GM12891 (cell line): ENCODE results near the gene NPBWR2.
A peak's percentile ranks its signal among the peaks of the same experiment; 100 is the strongest.
"Not testable (repeated sequence)": the region's sequence is repeated elsewhere in the genome, so short reads cannot be mapped to it uniquely, and the experiment has no call there.

Experiments used
- DNase-seq: peaks from one replicate; pipeline ENCODE4 v3.0.0; 2011; ENCODE audit warnings: low spot score; ENCODE audit not compliant: insufficient read length
- FAIRE-seq: peaks from 2 replicates; lab custom pipeline; 2011; peaks lifted over from hg19 to GRCh38; lab: Jason Lieb, UNC
- PAX5 ChIP-seq: IDR thresholded peaks from 2 replicates; pipeline ENCODE4 v1.6.1; 2011; ENCODE audit warnings: low read length, moderate library complexity, mild to moderate bottlenecking; ENCODE audit not compliant: insufficient read depth, severe bottlenecking
- POLR2A ChIP-seq: IDR thresholded peaks from 2 replicates; pipeline ENCODE4 v1.6.1; 2011; ENCODE audit warnings: low read depth, low read length, control low read depth
- POLR2AphosphoS5 ChIP-seq: IDR thresholded peaks from 2 replicates; pipeline ENCODE4 v1.6.1; 2011; ENCODE audit warnings: low read depth, low read length, control low read depth
- POU2F2 ChIP-seq: IDR thresholded peaks from 2 replicates; pipeline ENCODE4 v1.6.1; 2011; ENCODE audit warnings: low read depth, mild to moderate bottlenecking, control low read depth, low read length, moderate library complexity
- SPI1 ChIP-seq: IDR thresholded peaks from 2 replicates; pipeline ENCODE4 v1.6.1; 2011; ENCODE audit warnings: low read depth, low read length, control low read depth
- TAF1 ChIP-seq: IDR thresholded peaks from 2 replicates; pipeline ENCODE4 v1.6.1; 2011; ENCODE audit warnings: low read depth, low read length, control low read depth

The NPBWR2 gene

GRCh38 chr20:64119301-64119680, 11.9 kb upstream of the NPBWR2 start:
- no peak for TF ChIP-seq POLR2A
- no peak for TF ChIP-seq TAF1
- TF ChIP-seq POLR2AphosphoS5: no peak
- no peak for TF ChIP-seq SPI1
- no peak for TF ChIP-seq PAX5
- TF ChIP-seq POU2F2: no peak
- DNase-seq (no peak), FAIRE-seq (no peak)

- not testable (repeated sequence) for DNase-seq, FAIRE-seq
Observed at GRCh38 chr20:64117432-64117777, 10.0 kb upstream of the NPBWR2 start.

GRCh38 chr20:64116541-64117431, 9.4 kb upstream of the NPBWR2 start:
- DNase-seq (no peak), FAIRE-seq (no peak)
- TF ChIP-seq POLR2A (no peak), SPI1 (no peak), POLR2AphosphoS5 (no peak), TAF1 (no peak), POU2F2 (no peak), PAX5 (no peak)

- no peak for TF ChIP-seq POLR2A
Observed at GRCh38 chr20:64116016-64116415, 8.7 kb upstream of the NPBWR2 start.

DNA sequence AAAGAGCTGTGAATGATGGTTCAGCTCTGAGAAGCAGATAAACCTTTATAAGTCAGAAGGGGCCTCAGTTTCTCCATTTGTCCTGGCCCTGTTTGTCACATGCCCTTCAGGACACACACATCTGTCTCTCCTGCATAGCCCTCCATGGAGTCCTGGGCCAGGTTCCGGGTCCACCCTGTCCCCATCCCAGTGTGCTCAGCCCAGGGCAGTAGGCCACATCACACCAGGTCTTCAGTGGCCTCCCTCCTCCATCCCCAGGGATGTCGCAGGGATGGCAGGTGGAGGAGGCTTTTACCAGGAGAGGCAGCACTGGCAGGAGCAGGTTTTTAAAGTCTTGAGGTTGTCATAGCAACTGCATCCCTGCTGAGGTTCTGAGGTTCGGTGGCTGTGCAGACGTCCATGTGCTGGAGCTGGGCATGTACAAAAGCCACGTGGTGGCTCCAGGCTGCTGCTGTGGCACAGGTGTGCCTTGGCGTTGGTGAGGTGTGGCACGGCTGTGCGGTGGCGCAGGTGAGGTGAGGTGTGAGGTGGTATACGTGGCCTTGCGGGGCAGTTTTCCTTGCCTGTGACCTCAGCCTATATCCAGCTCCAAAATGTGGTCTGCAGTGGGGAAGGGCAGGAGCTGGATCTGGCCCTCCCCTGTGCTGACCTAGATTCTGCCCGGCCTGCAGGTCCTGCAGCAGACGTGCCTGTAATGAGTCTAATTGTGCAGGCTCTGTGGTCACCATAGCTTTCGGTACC, 8.0 kb upstream of the NPBWR2 start:
- no peak for TF ChIP-seq SPI1
- no peak for TF ChIP-seq PAX5
- no peak for TF ChIP-seq POLR2AphosphoS5
- no peak for TF ChIP-seq TAF1
- TF ChIP-seq POU2F2: no peak
- TF ChIP-seq POLR2A: no peak
- no peak for DNase-seq
- FAIRE-seq: no peak

More at GRCh38 chr20:64116016-64116415, 8.7 kb upstream of the NPBWR2 start:
- DNase-seq (no peak), FAIRE-seq (no peak)

GRCh38 chr20:64114356-64114971, 7.1 kb upstream of the NPBWR2 start:
- DNase-seq: no peak
- TF ChIP-seq SPI1: no peak
- no peak for TF ChIP-seq POLR2AphosphoS5
- no peak for TF ChIP-seq POU2F2
- no peak for TF ChIP-seq PAX5
- TF ChIP-seq POLR2A: no peak
- TF ChIP-seq TAF1: no peak
- FAIRE-seq: no peak

GRCh38 chr20:64113796-64114355, 6.5 kb upstream of the NPBWR2 start:
- DNase-seq (no peak), FAIRE-seq (no peak)
- TF ChIP-seq PAX5 (no peak), POLR2A (no peak)

DNA sequence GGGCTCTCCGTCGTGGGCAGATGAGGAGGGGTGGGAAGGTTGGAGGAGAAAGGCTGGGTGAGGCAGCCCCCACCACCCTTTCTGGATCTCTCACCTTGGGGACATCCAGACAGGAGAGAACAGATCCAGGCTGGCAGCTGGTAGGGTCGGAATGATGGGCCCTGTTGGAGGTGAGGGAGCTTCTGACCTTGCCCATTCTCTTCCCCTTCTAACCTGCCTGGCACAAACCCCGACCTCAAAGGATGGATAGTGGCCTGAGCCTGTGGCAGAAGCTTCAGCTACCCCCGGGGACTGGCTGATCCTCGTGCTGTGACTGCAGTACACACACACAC, 6.0 kb upstream of the NPBWR2 start:
- DNase-seq: no peak
- FAIRE-seq: no peak
- TF ChIP-seq POU2F2 (no peak), POLR2AphosphoS5 (no peak), SPI1 (no peak), PAX5 (no peak), TAF1 (no peak), POLR2A (no peak)

DNA sequence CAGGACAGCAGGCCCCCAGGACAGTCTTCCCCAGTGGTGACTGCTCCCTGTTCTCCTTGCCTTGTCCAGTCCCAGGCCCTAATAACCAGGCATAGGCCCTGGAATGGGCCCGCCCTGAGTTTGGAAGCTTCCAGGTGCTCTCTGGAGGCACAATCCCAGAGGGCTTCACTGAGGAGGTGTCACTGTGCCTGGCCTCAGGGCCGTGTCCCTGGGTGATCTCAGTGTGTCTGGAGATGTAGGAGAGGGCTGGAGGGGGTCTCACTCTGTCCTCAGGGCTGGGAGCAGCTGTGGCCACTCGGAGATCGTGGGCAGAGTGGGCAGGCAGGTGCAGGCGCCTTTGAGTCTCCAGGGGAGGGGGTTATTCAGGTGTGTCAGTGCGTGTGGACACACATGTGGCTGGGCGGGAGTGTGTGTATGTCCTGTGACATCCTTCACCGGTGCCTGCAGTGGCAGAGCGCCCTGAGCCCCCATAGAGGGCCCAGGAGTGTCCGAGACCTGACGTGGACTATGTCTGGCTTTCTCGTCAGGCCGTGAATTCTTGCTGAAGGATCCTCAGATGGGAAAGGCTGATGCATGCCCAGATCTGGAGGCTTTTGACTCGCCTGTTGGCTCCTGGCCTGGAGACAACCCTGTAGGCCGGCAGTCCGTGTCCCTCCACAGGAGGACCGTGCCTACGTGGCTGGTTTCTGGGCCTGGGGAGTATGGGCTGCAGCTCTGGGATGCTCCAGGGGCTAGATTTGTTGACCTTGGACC, 5.5 kb upstream of the NPBWR2 start:
- DNase-seq (no peak), FAIRE-seq (no peak)
- TF ChIP-seq POU2F2: no peak
- no peak for TF ChIP-seq POLR2A
- no peak for TF ChIP-seq PAX5
- no peak for TF ChIP-seq POLR2AphosphoS5
- no peak for TF ChIP-seq SPI1
- no peak for TF ChIP-seq TAF1

DNA sequence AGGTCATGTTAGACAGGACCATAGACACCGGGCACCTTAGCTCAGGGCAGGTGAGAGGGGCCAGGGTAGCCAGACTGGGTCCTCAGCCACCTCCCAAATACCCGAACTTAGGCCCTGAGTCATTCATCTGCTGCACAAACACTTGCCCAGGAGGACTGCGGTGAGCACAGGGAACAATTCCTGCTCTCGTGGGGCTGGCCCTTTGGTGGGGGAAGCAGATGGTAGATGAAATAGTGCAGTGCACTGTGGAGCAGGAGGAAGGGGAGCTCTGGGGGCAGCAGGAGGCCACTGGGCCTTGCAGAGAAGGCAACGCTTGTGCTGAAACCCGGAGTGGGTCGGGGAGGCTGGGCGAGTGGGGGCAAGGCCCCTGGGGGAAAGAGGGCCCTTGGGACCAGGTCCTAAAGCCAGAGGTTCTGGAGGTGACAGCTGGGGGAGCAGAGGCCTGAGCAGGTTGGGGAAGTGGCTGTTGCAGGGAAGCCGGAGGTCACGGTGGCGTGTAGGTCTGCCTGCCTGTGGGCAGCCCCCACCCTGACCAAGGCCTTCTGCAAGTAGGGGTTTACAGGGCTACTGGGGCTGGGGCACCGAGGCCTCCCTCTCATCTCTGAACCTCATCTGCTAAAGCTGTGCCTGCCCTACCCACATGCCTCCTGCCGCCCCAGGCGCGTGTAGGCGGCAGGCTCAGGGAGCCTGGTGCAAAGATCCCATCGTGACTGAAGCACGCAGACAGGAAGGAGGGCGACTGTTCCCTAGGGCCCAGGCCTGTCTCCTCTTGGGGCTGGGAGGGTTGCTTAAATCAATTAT, 4.7 kb upstream of the NPBWR2 start:
- TF ChIP-seq TAF1 (no peak), SPI1 (no peak), PAX5 (no peak), POLR2AphosphoS5 (no peak), POLR2A (no peak), POU2F2 (no peak)
- DNase-seq: no peak
- FAIRE-seq: peak; percentile 38
